ENCODE measurements around the gene ETV7.

GRCh38 chr6:36384095-36384494 is 3.4 kb downstream of the ETV7 start:
- TF ChIP-seq EZH2 (IDR thresholded peaks at IDR 0.05): no peak
- TF ChIP-seq POLR2AphosphoS5 (IDR thresholded peaks at IDR 0.05; ENCODE audit: borderline replicate concordance, low read depth, low read length): no peak

Measured in SK-N-MC (cell line).